K562 (cell line): Measurements from ENCODE around the gene MYO16. TPM values are rescaled to one million over a fixed set of nuclear protein-coding genes. Genes with fewer than 3 reads are reported as not detected.

ENCODE experiments used
- ATAC-seq: fragments of 200-7000 bp; cut with Tn5 transposase; 3 replicates; pipeline ENCODE4 v1.9.1; 2020; ENCODE audit warnings: moderate library complexity
- BruUV-seq: library from RNA; stranded (reverse); fragments of 400-500 nt; replicated peaks from 2 replicates; lab custom pipeline; 2021; lab: Mats Ljungman, UMichigan
- CTCF ChIA-PET: fragments of 300-600 bp; formaldehyde crosslinking; extraction: SDS; loops from one replicate; lab custom pipeline; 2021; ENCODE audit warnings: low intra/inter-chr PET ratio; lab: Yijun Ruan, JAX
- POLR2A ChIA-PET: fragments of 300-600, 350-650 bp; sonication (Branson Sonifier 250); formaldehyde crosslinking; extraction: SDS; loops from one replicate; lab custom pipeline; 2021; ENCODE audit warnings: antibody characterized with exemption, inconsistent platforms; lab: Yijun Ruan, JAX
- DNase-seq, 4 experiments: peaks; one replicate each; pipeline versions ENCODE4 v3.0.0 to v3.0.0-alpha.2; 2011 to 2018; ENCODE audit warnings: low spot score in 3 of 4, mixed read lengths in 3 of 4; ENCODE audit errors: extremely low read depth in 1 of 4
- FAIRE-seq: peaks from 2 replicates; lab custom pipeline; 2011; peaks lifted over from hg19 to GRCh38; lab: Jason Lieb, UNC
- H2AFZ ChIP-seq: 2 replicates; pipeline ENCODE4 v1.6.0; 2011; ENCODE audit warnings: low read depth, low read length, control low read depth, inconsistent platforms
- H3K27ac ChIP-seq: fragments of 200-600 bp; 3 replicates; pipeline ENCODE4 v1.8.0; 2011; ENCODE audit warnings: low read depth, mild to moderate bottlenecking, control low read depth, inconsistent platforms, low read length, moderate library complexity, mixed read lengths; ENCODE audit errors: extremely low read depth
- H3K27me3 ChIP-seq, 2 experiments: fragments of 300-600 bp in 1 of 2; 2 replicates in 1 of 2; 3 replicates in 1 of 2; pipeline versions ENCODE4 v1.6.0 to v1.8.0; 2011; ENCODE audit warnings: inconsistent platforms in 2 of 2, low read length in 2 of 2, mild to moderate bottlenecking in 1 of 2, mixed read lengths in 1 of 2, moderate library complexity in 1 of 2; ENCODE audit not compliant: control insufficient read depth in 2 of 2, insufficient read depth in 2 of 2
- H3K36me3 ChIP-seq: fragments of 300-600 bp; 3 replicates; pipeline ENCODE4 v1.8.0; 2011; ENCODE audit warnings: mild to moderate bottlenecking, low read length, inconsistent platforms; ENCODE audit not compliant: control insufficient read depth, insufficient read depth
- H3K4me1 ChIP-seq, 2 experiments: fragments of 200-600 bp in 1 of 2; replicated peaks in 1 of 2; 2 replicates in 1 of 2; 3 replicates in 1 of 2; pipeline versions ENCODE4 v1.5.1 to v1.8.0; 2011; ENCODE audit warnings: inconsistent platforms in 2 of 2, low read length in 2 of 2, mild to moderate bottlenecking in 1 of 2, mixed read lengths in 1 of 2, moderate library complexity in 1 of 2; ENCODE audit not compliant: control insufficient read depth in 2 of 2, insufficient read depth in 2 of 2
- H3K4me2 ChIP-seq: 2 replicates; pipeline ENCODE4 v1.6.1; 2011; ENCODE audit warnings: low read length, control low read depth, inconsistent platforms, mixed read lengths; ENCODE audit not compliant: insufficient read depth
- H3K4me3 ChIP-seq: fragments of 200-600 bp; sonication (generic), shearing (Covaris generic); 2 replicates; pipeline ENCODE4 v1.5.1; 2016; ENCODE audit warnings: control low read depth, inconsistent platforms
- H3K79me2 ChIP-seq: fragments of 200-600 bp; 3 replicates; pipeline ENCODE4 v1.8.0; 2011; ENCODE audit warnings: low read length, inconsistent platforms; ENCODE audit not compliant: control insufficient read depth, insufficient read depth
- H3K9ac ChIP-seq, 2 experiments: 2 replicates each; pipeline versions ENCODE4 v1.6.0 to v1.6.1; 2011; ENCODE audit warnings: low read depth in 2 of 2, low read length in 2 of 2, control low read depth in 1 of 2, inconsistent platforms in 1 of 2, mild to moderate bottlenecking in 1 of 2, mixed read lengths in 1 of 2; ENCODE audit not compliant: insufficient read depth in 1 of 2
- H3K9me1 ChIP-seq: one replicate; pipeline ENCODE4 v1.6.0; 2011; ENCODE audit warnings: inconsistent platforms, mild to moderate bottlenecking, low read length, moderate library complexity; ENCODE audit not compliant: control insufficient read depth, insufficient read depth
- H3K9me3 ChIP-seq: replicated peaks from 2 replicates; pipeline ENCODE4 v1.5.1; 2011; ENCODE audit warnings: low read depth, low read length, inconsistent platforms; ENCODE audit not compliant: control insufficient read depth, insufficient read depth
- H4K20me1 ChIP-seq: replicated peaks from 2 replicates; pipeline ENCODE4 v1.6.1; 2011; ENCODE audit warnings: low read length, inconsistent platforms, mixed read lengths; ENCODE audit not compliant: control insufficient read depth, insufficient read depth
- ATF7 ChIP-seq: fragments of 450-650 bp; IDR thresholded peaks from 2 replicates; pipeline ENCODE4 v1.7.1; 2014; ENCODE audit warnings: mild to moderate bottlenecking, moderate library complexity
- CREB5 ChIP-seq: fragments of 250-450 bp; sonication (Bioruptor Pico); IDR thresholded peaks from 2 replicates; pipeline ENCODE4 v1.5.0; 2020; ENCODE audit warnings: mild to moderate bottlenecking
- ELF2 ChIP-seq: fragments of 250-450 bp; sonication (Bioruptor Pico); IDR thresholded peaks from 2 replicates; pipeline ENCODE4 v1.5.0; 2021; ENCODE audit warnings: mild to moderate bottlenecking
- GTF2F1 ChIP-seq: IDR thresholded peaks from 2 replicates; pipeline ENCODE4 v1.6.1; 2011; ENCODE audit warnings: low read depth, low read length, improper control_type of control experiment
- RBM25 ChIP-seq: fragments of 200-400 bp; formaldehyde crosslinking; IDR thresholded peaks from 2 replicates; pipeline ENCODE4 v1.6.1; 2018; ENCODE audit warnings: low read length, low read depth, moderate library complexity; ENCODE audit not compliant: severe bottlenecking
- RBM34 ChIP-seq: fragments of 200-400 bp; formaldehyde crosslinking; IDR thresholded peaks from 2 replicates; pipeline ENCODE4 v1.6.1; 2018; ENCODE audit warnings: low read length, borderline replicate concordance; ENCODE audit not compliant: insufficient read depth
- TAL1 ChIP-seq: fragments of 450-650 bp; IDR thresholded peaks from 2 replicates; pipeline ENCODE4 v1.6.1; 2016; ENCODE audit warnings: mild to moderate bottlenecking
- ZNF311 ChIP-seq: fragments of 250-450 bp; sonication (Bioruptor Pico); IDR thresholded peaks from 2 replicates; pipeline ENCODE4 v1.4.0; 2020; ENCODE audit warnings: mild to moderate bottlenecking, moderate library complexity
- ZNF436 ChIP-seq: fragments of 250-450, 450-650 bp; sonication (Bioruptor Pico); formaldehyde crosslinking; IDR thresholded peaks from 2 replicates; pipeline ENCODE4 v1.7.0; 2020; ENCODE audit warnings: mild to moderate bottlenecking
- WGBS: fragments of 100-300 bp; shearing (Covaris generic); methylation state at CpG from one replicate; pipeline ENCODE4 v1.1.6; 2016; ENCODE audit warnings: low coverage, mixed read lengths; ENCODE audit not compliant: insufficient coverage; ENCODE audit errors: missing lambda C conversion rate; 5-methylcytosine and 5-hydroxymethylcytosine counted together
- in situ Hi-C: fragments of 300-500 bp; cut with MboI; formaldehyde crosslinking; loops from 4 replicates; pipeline ENCODE4 v1.15.0; 2018; ENCODE audit warnings: inconsistent platforms, mixed read lengths
- intact Hi-C: fragments of 100-400 bp; cut with micrococcal nuclease; formaldehyde crosslinking; loops from 2 replicates; pipeline ENCODE4 v1.14.2; 2022
- polyA plus RNA-seq, 8 experiments: library from polyadenylated mRNA; depleted of rRNA in 4 of 8; stranded (reverse) in 5 of 8; unstranded in 3 of 8; fragments of >200 nt; fragmentation: Nextera tagmentation in 2 of 8; fragmentation: Illumina TruSeq in 1 of 8; extraction: Ambion mirVana in 2 of 8; extraction: Trizol in 1 of 8; gene quantifications; 2 replicates each; pipeline versions ENCODE4 v1.2.1 to v1.2.3, GENCODE V29; 2011 to 2014; ENCODE audit warnings: inconsistent platforms in 1 of 8, missing spikeins in 1 of 8
- total RNA-seq, 7 experiments: library from RNA; depleted of rRNA in 6 of 7; stranded (reverse); fragments of >200 nt in 6 of 7; fragmentation: Illumina TruSeq in 2 of 7; extraction: Trizol in 2 of 7; gene quantifications; 2 replicates each; pipeline versions ENCODE4 v1.2.1 to v1.2.3, GENCODE V29; 2011 to 2021; ENCODE audit warnings: low replicate concordance in 1 of 7

MYO16 gene
- total and polyA plus RNA-seq, 9 of the 15 experiments (the other 6 are each of a cell fraction or from before 2014, with no cell fraction given): 4.3 to 45.7 (median 12.1) TPM

GRCh38 chr13:108690726-108691125 lies 61.3 kb downstream of the MYO16 start (continued):
- TF ChIP-seq GTF2F1: no peak
- no peak for TF ChIP-seq ATF7
- TF ChIP-seq RBM34: no peak
- TF ChIP-seq ZNF436 (CRISPR knock-in tag): no peak
- TF ChIP-seq TAL1: no peak
- no peak for TF ChIP-seq ZNF311 (CRISPR knock-in tag)
- no peak for TF ChIP-seq RBM25
- no peak for TF ChIP-seq ELF2 (CRISPR knock-in tag)
- TF ChIP-seq, all 486 proteins: peak for 0

GRCh38 chr13:108700422-108701170 lies 71.2 kb downstream of the MYO16 start:
- DNase-seq (no peak), FAIRE-seq (no peak), ATAC-seq (no peak)
- in situ Hi-C loops: no loop called here
- H3K9me1 ChIP-seq: no peaks in the 10 kb centered on the region
- no peak overlapping the region for H3K9ac ChIP-seq
- POLR2A ChIA-PET: no interaction called here
- no peak overlapping the region for H3K27ac ChIP-seq
- no TSS peak for BruUV-seq
- no peaks in the 10 kb centered on the region for H3K4me1 ChIP-seq
- H3K4me2 ChIP-seq: no peak overlapping the region
- intact Hi-C loops: no loop called here
- H3K9me3 ChIP-seq: peaks cover 4% of the 10 kb centered on the region; the same call in 1 of the 2 replicates
- no peaks in the 10 kb centered on the region for H4K20me1 ChIP-seq
- 60% methylated on average over 5 of the region's 9 CpGs for WGBS
- H3K27me3 ChIP-seq: no peaks in the 10 kb centered on the region
- no peaks in the 10 kb centered on the region for H3K36me3 ChIP-seq
- H3K79me2 ChIP-seq: no peaks in the 10 kb centered on the region
- no peak overlapping the region for H2AFZ ChIP-seq
- no peak overlapping the region for H3K4me3 ChIP-seq
- no peak for TF ChIP-seq CREB5 (CRISPR knock-in tag)
- CTCF ChIA-PET: interaction anchor here (0.6 kb wide), 1 partner anchor 22 kb away, joined by 4 read pairs; no protein-coding TSS in a partner anchor
